ENCODE results near the gene MRPS21. TPM values are rescaled to one million over a fixed set of nuclear protein-coding genes. Genes with fewer than 3 reads are reported as not detected.
A peak's percentile ranks its signal among the peaks of the same experiment; 100 is the strongest.

MRPS21 gene
- total RNA-seq, 1 donor from 2014 or later, result 81.5 TPM

DNA sequence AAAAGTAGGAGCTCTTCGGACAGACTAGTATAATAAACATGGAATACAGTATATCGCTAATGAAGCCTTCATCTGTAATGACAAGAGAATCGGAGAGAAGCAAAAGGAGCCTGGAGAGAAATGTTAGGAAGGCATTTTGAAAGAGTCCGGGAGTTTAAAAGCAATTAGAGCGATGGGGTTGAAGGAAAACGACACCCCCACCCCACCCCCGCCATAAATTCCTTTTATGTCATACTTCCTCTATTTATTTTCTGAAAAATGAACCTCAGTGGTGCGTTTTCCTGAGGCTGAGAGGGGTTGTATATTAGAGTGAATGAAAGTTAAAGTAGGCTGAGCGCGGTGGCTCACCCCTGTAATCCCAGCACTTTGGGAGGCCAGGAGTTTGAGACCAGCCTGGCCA, 24.2 kb upstream of the MRPS21 start:
- Mint-ChIP-seq H3K27me3 (ENCODE audit: unreplicated experiment) (no peaks in the 10 kb centered on the region), H3K4me1 (ENCODE audit: unreplicated experiment) (peaks cover 48% of the 10 kb centered on the region), H3K36me3 (ENCODE audit: unreplicated experiment) (peaks cover 19% of the 10 kb centered on the region), H3K9me3 (ENCODE audit: unreplicated experiment) (no peaks in the 10 kb centered on the region), H3K4me3 (ENCODE audit: unreplicated experiment) (peak overlapping the region; percentile 98), H3K27ac (ENCODE audit: unreplicated experiment) (peak overlapping the region; percentile 95)
- no peak for DNase-seq (ENCODE audit: extremely low spot score, unreplicated experiment)
- TF ChIP-seq, protein P1, sequence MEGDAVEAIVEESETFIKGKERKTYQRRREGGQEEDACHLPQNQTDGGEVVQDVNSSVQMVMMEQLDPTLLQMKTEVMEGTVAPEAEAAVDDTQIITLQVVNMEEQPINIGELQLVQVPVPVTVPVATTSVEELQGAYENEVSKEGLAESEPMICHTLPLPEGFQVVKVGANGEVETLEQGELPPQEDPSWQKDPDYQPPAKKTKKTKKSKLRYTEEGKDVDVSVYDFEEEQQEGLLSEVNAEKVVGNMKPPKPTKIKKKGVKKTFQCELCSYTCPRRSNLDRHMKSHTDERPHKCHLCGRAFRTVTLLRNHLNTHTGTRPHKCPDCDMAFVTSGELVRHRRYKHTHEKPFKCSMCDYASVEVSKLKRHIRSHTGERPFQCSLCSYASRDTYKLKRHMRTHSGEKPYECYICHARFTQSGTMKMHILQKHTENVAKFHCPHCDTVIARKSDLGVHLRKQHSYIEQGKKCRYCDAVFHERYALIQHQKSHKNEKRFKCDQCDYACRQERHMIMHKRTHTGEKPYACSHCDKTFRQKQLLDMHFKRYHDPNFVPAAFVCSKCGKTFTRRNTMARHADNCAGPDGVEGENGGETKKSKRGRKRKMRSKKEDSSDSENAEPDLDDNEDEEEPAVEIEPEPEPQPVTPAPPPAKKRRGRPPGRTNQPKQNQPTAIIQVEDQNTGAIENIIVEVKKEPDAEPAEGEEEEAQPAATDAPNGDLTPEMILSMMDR (IDR thresholded peaks at IDR 0.05), result no peak

DNA sequence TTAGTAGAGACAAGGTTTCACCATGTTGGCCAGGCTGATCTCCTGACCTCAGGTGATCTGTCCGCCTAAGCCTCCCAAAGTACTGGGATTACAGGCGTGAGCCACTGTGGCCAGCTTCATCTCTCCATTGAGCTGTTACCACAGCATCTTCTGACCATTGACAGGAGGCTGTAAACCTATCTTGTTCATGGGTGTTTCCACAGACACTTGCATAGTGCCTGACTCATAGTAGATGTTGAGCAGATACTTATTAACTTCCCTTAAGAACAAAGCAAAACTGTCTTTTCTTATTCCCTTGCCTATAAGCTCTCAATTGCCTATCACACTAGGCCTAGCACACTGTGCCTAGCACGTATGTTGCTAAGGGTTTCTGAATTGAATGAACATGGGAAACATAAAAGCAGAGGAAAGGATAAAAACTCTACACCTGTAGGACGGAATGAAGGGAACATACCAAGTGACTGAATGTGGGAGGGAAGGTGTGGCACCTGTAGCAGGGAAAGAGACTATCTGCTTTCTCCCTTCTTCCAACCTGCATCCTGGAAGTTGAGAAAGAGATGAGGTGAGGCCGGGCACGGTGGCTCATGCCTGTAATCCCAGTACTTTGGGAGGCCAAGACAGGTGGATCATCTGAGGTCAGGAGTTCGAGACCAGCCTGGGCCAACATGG, 22.2 kb upstream of the MRPS21 start:
- Mint-ChIP-seq H3K27me3 (ENCODE audit: unreplicated experiment) (no peaks in the 10 kb centered on the region), H3K4me1 (ENCODE audit: unreplicated experiment) (peaks cover 48% of the 10 kb centered on the region), H3K27ac (ENCODE audit: unreplicated experiment) (peak overlapping the region; percentile 98), H3K4me3 (ENCODE audit: unreplicated experiment) (peak overlapping the region; percentile 31), H3K36me3 (ENCODE audit: unreplicated experiment) (peaks cover 11% of the 10 kb centered on the region), H3K9me3 (ENCODE audit: unreplicated experiment) (no peaks in the 10 kb centered on the region)
- TF ChIP-seq, protein P1 (IDR thresholded peaks at IDR 0.05), result no peak
- no peak for DNase-seq (ENCODE audit: extremely low spot score, unreplicated experiment)

DNA sequence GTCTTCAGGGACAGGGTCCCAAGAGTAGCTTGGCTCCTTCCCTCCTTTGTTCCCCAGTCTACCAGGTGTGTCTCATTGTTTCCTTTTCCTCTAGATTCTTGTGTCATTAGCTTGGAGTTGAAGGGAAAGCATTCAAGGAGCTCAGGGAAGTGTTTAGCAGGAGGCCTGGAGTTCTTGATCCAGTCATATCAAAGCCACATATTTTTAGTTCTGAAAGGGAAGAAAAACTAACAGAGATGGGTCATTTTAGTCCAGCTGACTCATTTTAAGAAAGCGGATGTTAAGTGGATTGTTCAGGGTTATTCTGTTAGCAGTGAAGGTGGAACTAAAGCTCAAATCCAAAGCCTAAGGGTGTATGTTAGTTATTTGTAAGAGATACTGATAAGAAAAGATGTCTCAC, 20.4 kb upstream of the MRPS21 start:
- no peaks in the 10 kb centered on the region for H3K9me3 Mint-ChIP-seq (ENCODE audit: unreplicated experiment)
- H3K4me1 Mint-ChIP-seq (ENCODE audit: unreplicated experiment), result peaks cover 35% of the 10 kb centered on the region
- peak overlapping the region; percentile 76 for H3K4me3 Mint-ChIP-seq (ENCODE audit: unreplicated experiment)
- H3K27ac Mint-ChIP-seq (ENCODE audit: unreplicated experiment), result peak overlapping the region; percentile 98
- TF ChIP-seq, protein P1 (IDR thresholded peaks at IDR 0.05), result no peak
- no peaks in the 10 kb centered on the region for H3K27me3 Mint-ChIP-seq (ENCODE audit: unreplicated experiment)
- H3K36me3 Mint-ChIP-seq (ENCODE audit: unreplicated experiment), result peaks cover 12% of the 10 kb centered on the region
- DNase-seq (ENCODE audit: extremely low spot score, unreplicated experiment), result no peak

DNA sequence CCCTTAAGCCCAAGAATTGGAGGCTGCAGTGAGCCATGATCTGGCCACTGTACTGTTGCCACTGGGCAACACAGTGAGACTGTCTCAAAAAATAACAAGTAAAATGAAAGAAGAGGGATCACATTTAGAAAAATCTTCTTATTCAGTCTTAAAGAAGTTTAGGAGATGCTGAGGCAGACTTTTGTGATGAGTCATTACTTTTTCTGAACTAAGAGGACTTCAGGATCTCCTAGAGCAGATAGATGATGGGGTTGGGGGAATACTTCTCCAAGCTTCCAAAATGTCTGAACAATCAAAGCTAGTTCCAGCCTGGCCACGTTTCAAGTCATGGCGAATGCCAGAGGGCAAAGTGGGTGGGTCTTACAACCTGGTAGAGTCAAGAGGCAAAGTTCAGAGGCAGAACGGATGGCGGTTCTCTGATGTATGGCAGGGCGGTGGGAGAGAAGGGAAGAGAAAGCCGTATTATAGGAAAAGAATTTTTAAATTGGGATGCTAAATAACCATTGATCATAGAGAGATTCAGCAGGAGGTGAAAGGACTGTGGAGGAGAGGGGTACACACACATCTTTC, 13.4 kb upstream of the MRPS21 start:
- peaks cover 19% of the 10 kb centered on the region for H3K4me1 Mint-ChIP-seq (ENCODE audit: unreplicated experiment)
- no peak overlapping the region for H3K4me3 Mint-ChIP-seq (ENCODE audit: unreplicated experiment)
- DNase-seq (ENCODE audit: extremely low spot score, unreplicated experiment), result no peak
- H3K9me3 Mint-ChIP-seq (ENCODE audit: unreplicated experiment), result no peaks in the 10 kb centered on the region
- H3K27me3 Mint-ChIP-seq (ENCODE audit: unreplicated experiment), result peaks cover 4% of the 10 kb centered on the region
- TF ChIP-seq, protein P1 (IDR thresholded peaks at IDR 0.05), result no peak
- H3K36me3 Mint-ChIP-seq (ENCODE audit: unreplicated experiment), result peaks cover 30% of the 10 kb centered on the region
- no peak overlapping the region for H3K27ac Mint-ChIP-seq (ENCODE audit: unreplicated experiment)

DNA sequence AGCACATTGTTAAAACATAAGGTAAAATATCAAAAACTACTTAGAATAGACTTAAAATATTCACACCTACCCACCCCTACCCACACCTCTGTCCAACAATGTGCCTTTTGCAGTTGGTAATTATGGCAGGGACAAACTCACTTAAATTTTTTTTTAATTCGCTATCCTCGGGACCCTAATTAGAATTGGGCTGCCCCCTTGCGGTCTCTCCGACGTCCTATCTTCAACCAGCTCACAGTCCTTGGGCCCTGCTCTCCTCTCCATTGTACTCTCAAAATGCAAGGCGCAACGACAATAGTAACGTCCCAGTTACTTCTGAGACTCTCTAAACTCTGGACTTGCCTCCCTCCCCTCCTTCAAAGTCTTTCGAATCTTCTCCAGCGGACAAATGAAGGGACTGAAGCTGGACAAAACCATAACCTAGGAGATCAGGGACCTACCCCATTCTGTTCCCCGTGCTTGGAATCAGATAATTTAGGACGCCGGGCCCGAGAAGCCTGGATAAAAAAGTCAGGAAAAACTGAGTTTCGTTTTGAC, 12.4 kb upstream of the MRPS21 start:
- DNase-seq (ENCODE audit: extremely low spot score, unreplicated experiment), result no peak
- no peaks in the 10 kb centered on the region for H3K9me3 Mint-ChIP-seq (ENCODE audit: unreplicated experiment)
- peak overlapping the region; percentile 79 for H3K27ac Mint-ChIP-seq (ENCODE audit: unreplicated experiment)
- H3K4me3 Mint-ChIP-seq (ENCODE audit: unreplicated experiment), result peak overlapping the region; percentile 80
- H3K36me3 Mint-ChIP-seq (ENCODE audit: unreplicated experiment), result peaks cover 31% of the 10 kb centered on the region
- TF ChIP-seq, protein P1 (IDR thresholded peaks at IDR 0.05), result peak; percentile 66
- H3K27me3 Mint-ChIP-seq (ENCODE audit: unreplicated experiment), result peaks cover 4% of the 10 kb centered on the region
- H3K4me1 Mint-ChIP-seq (ENCODE audit: unreplicated experiment), result peaks cover 19% of the 10 kb centered on the region

All from osteocyte (in vitro differentiated cells).